D341Med (cell line): Measurements from ENCODE around the gene ARID1B.
A peak's percentile ranks its signal among the peaks of the same experiment; 100 is the strongest.

Experiments used
- DNase-seq: peaks from one replicate; pipeline ENCODE4 v3.0.0; 2012; ENCODE audit warnings: low spot score

Gene ARID1B

GRCh38 chr6:156906451-156906850 lies 129.3 kb downstream of the ARID1B start:
- no peak for DNase-seq

- DNase-seq = no peak
Measured at GRCh38 chr6:156909212-156910010, 132.2 kb downstream of the ARID1B start.

GRCh38 chr6:156910011-156910334 lies 132.8 kb downstream of the ARID1B start:
- no peak for DNase-seq

- DNase-seq = no peak
Measured at GRCh38 chr6:156910938-156911337, 133.8 kb downstream of the ARID1B start.

- DNase-seq = no peak
Measured at GRCh38 chr6:156911581-156911980, 134.4 kb downstream of the ARID1B start.

GRCh38 chr6:156912431-156912830 lies 135.3 kb downstream of the ARID1B start:
- DNase-seq = no peak

GRCh38 chr6:156914181-156914580 lies 137.0 kb downstream of the ARID1B start:
- no peak for DNase-seq

GRCh38 chr6:156916130-156916801 lies 139.1 kb downstream of the ARID1B start:
- no peak for DNase-seq

- DNase-seq = no peak
Measured at GRCh38 chr6:156917213-156917612, 140.0 kb downstream of the ARID1B start.

GRCh38 chr6:156918647-156919046 lies 141.5 kb downstream of the ARID1B start:
- no peak for DNase-seq

GRCh38 chr6:156919370-156919769 lies 142.2 kb downstream of the ARID1B start:
- DNase-seq = no peak

- peak; percentile 49 for DNase-seq
Measured at GRCh38 chr6:156919814-156920369, 142.7 kb downstream of the ARID1B start.

- DNase-seq = no peak
Measured at GRCh38 chr6:156924246-156924645, 147.1 kb downstream of the ARID1B start.

- no peak for DNase-seq
Measured at GRCh38 chr6:156925026-156925425, 147.8 kb downstream of the ARID1B start.

GRCh38 chr6:156925718-156926607 lies 148.8 kb downstream of the ARID1B start:
- no peak for DNase-seq

- no peak for DNase-seq
Measured at GRCh38 chr6:156928126-156928525, 150.9 kb downstream of the ARID1B start.

- DNase-seq = no peak
Measured at GRCh38 chr6:156928972-156929371, 151.8 kb downstream of the ARID1B start.

- DNase-seq = no peak
Measured at GRCh38 chr6:156931283-156931682, 154.1 kb downstream of the ARID1B start.

- DNase-seq = peak; percentile 66
Measured at GRCh38 chr6:156933201-156934068, 156.3 kb downstream of the ARID1B start.

GRCh38 chr6:156934069-156934460 lies 156.9 kb downstream of the ARID1B start:
- DNase-seq = no peak

- DNase-seq = no peak
Measured at GRCh38 chr6:156935000-156935399, 157.8 kb downstream of the ARID1B start.
